ENCODE results near the gene FBXW7.

The FBXW7 gene

DNA sequence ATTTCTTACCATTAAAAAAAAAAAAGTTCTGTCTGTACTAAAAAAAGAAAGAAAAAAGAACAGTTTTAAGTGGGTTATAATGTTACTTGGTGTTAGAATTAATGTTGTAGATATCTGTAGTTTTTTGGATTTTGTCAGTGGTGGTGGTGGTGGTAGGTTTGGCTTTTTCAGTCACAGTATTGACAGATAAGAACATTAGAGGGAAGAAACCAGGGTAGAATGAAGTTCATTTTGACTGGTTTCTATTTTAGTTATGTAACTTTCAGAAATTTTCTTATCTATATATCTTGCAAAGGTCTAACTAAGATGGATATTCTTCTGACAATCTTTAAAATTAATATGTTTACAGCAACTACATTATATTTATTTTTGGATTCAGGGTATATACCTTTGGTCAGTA, 105.4 kb downstream of the FBXW7 start:
- no peak for TF ChIP-seq CTCF (IDR thresholded peaks at IDR 0.05; ENCODE audit: low read length, missing control alignments)
- no peak for DNase-seq (ENCODE audit: low read depth)
- H3K4me3 ChIP-seq (replicated peaks; ENCODE audit: low read depth, low read length), result no peak overlapping the region

- no peak for DNase-seq (ENCODE audit: low read depth)
- no peak for TF ChIP-seq CTCF (IDR thresholded peaks at IDR 0.05; ENCODE audit: low read length, missing control alignments)
- no peak overlapping the region for H3K4me3 ChIP-seq (replicated peaks; ENCODE audit: low read depth, low read length)
These were observed 107.9 kb downstream of the FBXW7 start for GRCh38 chr4:152427981-152428380.

- no peak for DNase-seq (ENCODE audit: low read depth)
- no peak overlapping the region for H3K4me3 ChIP-seq (replicated peaks; ENCODE audit: low read depth, low read length)
- TF ChIP-seq CTCF (IDR thresholded peaks at IDR 0.05; ENCODE audit: low read length, missing control alignments), result no peak
These were observed 110.9 kb downstream of the FBXW7 start for GRCh38 chr4:152424977-152425376.

DNA sequence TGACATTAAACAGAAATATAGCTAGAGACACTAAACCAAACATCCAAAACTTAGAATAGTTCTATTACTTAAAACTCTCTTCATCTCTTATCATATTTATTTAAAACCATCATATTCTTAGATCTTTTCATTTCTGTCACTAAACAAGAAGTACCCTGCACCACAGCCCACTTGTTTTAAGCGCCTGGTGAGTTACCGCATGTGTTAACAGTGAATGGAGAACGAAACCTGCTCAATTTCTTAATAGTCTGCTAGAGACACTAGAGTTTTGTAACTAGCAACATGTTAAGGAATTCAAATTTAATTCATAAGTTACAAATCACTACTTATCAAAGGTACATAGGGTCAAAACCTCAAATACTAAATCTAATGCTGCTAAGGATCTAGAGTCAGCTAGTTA, 111.5 kb downstream of the FBXW7 start:
- no peak for TF ChIP-seq CTCF (IDR thresholded peaks at IDR 0.05; ENCODE audit: low read length, missing control alignments)

GRCh38 chr4:152422817-152423320, 113.0 kb downstream of the FBXW7 start:
- H3K4me3 ChIP-seq (replicated peaks; ENCODE audit: low read depth, low read length), result no peak overlapping the region
- TF ChIP-seq CTCF (IDR thresholded peaks at IDR 0.05; ENCODE audit: low read length, missing control alignments), result no peak
- no peak for DNase-seq (ENCODE audit: low read depth)

More for the DNA sequence above, 111.5 kb downstream of the FBXW7 start:
- H3K4me3 ChIP-seq (replicated peaks; ENCODE audit: low read depth, low read length), result no peak overlapping the region
- DNase-seq (ENCODE audit: low read depth), result no peak

DNA sequence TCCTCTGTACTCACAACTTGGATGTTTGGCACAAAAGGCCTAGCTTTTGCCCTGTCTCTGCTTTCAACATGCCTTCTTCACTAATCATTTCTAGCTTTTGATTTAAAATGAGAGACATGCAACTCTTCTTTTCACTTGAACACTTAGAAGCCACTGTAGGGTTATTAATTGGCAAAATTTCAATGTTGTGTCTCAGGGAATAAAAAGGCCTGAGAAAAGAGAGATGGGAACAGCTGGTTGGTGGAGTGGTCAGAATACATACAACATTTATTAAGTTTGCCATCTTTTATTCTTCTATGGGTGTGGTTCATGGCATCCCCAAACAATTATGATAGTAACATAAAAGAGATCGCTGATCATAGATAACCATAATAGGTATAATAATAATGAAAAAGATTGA, 114.3 kb downstream of the FBXW7 start:
- H3K4me3 ChIP-seq (replicated peaks; ENCODE audit: low read depth, low read length), result no peak overlapping the region
- DNase-seq (ENCODE audit: low read depth), result no peak
- TF ChIP-seq CTCF (IDR thresholded peaks at IDR 0.05; ENCODE audit: low read length, missing control alignments), result no peak

- H3K4me3 ChIP-seq (replicated peaks; ENCODE audit: low read depth, low read length), result no peak overlapping the region
- no peak for TF ChIP-seq CTCF (IDR thresholded peaks at IDR 0.05; ENCODE audit: low read length, missing control alignments)
These were observed 116.1 kb downstream of the FBXW7 start for GRCh38 chr4:152419809-152420208.

More at GRCh38 chr4:152419809-152420208, 116.1 kb downstream of the FBXW7 start:
- DNase-seq (ENCODE audit: low read depth), result no peak

All from fibroblast of pulmonary artery (primary cell).